B cell (primary cell): ENCODE data around the gene HTRA1.

Experiments used
- EZH2 ChIP-seq: IDR thresholded peaks from 2 replicates; pipeline ENCODE4 v1.6.1; 2012; ENCODE audit warnings: borderline replicate concordance, low read depth, mild to moderate bottlenecking, moderate library complexity, low read length; ENCODE audit not compliant: insufficient read depth, poor library complexity, severe bottlenecking
- TF ChIP-seq, protein P1 (sequence below): fragments of 200-600 bp; IDR thresholded peaks from one replicate; pipeline ENCODE4 v1.8.0; 2022; ENCODE audit warnings: antibody characterized with exemption, mild to moderate bottlenecking

DNA sequence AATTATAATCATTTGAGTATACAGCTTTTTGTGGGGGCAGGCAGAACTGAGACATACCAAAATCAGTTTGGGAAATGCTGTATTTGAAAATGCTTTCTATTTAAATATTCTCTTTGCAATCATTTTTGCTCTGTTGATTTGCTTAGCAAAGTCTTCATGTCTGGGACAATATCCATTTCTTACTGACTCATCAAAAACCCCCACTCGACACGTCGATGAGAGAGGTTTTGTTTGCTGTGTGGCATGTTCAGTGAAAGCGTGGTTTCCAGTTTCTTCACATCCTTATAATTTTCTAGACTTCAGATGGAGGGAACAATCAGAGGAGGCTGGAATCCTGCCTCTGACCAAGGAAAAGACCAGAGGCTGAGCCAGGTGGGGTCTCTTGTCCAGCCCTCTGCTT, 28.9 kb downstream of the HTRA1 start:
- TF ChIP-seq, protein P1, sequence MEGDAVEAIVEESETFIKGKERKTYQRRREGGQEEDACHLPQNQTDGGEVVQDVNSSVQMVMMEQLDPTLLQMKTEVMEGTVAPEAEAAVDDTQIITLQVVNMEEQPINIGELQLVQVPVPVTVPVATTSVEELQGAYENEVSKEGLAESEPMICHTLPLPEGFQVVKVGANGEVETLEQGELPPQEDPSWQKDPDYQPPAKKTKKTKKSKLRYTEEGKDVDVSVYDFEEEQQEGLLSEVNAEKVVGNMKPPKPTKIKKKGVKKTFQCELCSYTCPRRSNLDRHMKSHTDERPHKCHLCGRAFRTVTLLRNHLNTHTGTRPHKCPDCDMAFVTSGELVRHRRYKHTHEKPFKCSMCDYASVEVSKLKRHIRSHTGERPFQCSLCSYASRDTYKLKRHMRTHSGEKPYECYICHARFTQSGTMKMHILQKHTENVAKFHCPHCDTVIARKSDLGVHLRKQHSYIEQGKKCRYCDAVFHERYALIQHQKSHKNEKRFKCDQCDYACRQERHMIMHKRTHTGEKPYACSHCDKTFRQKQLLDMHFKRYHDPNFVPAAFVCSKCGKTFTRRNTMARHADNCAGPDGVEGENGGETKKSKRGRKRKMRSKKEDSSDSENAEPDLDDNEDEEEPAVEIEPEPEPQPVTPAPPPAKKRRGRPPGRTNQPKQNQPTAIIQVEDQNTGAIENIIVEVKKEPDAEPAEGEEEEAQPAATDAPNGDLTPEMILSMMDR = no peak
- TF ChIP-seq EZH2 = no peak
